Measurements from ENCODE around the gene NPAS3.

Gene NPAS3

DNA sequence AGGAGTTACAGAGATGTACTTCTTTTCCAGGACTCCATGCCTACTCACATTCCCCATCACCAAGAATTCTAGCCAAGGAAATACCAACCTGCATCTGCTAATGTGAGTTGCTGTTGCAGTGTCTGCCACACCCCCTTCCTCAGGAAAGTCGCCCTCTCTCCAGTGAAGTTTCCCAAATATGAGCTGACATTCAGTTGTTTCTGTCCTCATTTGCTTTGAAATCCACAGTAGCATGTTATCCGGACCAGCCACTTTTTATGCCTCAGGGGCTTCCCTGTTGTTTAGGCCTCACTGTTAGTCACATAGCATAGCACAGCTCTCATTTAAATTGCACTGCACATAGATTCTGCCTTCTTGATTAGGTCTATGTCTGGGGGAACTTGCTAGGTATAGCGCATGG lies 799.8 kb downstream of the NPAS3 start:
- TF ChIP-seq, protein P1, sequence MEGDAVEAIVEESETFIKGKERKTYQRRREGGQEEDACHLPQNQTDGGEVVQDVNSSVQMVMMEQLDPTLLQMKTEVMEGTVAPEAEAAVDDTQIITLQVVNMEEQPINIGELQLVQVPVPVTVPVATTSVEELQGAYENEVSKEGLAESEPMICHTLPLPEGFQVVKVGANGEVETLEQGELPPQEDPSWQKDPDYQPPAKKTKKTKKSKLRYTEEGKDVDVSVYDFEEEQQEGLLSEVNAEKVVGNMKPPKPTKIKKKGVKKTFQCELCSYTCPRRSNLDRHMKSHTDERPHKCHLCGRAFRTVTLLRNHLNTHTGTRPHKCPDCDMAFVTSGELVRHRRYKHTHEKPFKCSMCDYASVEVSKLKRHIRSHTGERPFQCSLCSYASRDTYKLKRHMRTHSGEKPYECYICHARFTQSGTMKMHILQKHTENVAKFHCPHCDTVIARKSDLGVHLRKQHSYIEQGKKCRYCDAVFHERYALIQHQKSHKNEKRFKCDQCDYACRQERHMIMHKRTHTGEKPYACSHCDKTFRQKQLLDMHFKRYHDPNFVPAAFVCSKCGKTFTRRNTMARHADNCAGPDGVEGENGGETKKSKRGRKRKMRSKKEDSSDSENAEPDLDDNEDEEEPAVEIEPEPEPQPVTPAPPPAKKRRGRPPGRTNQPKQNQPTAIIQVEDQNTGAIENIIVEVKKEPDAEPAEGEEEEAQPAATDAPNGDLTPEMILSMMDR (IDR thresholded peaks at IDR 0.05; ENCODE audit: borderline replicate concordance, insufficient read depth, low read depth, low read length): no peak

DNA sequence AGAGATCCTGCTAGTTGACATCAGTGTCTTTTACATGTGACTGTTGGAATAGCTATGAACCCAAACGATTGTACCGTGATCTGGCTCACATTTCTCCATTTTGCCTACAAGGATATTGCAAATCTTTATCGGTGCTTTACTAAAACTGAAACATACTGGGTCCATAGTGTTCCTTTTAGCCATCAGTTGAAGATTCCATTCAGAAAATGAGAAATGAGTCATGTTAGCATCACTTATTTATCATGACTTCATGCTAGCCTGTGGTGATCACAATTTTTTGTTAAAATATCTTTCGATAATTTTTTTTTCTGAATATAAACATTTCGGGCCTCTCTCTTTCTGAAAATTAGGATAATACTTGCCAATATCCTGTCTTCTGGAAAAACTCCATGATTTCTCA lies 801.9 kb downstream of the NPAS3 start:
- H3K4me3 ChIP-seq (ENCODE audit: low read depth, low read length): no peak overlapping the region
- TF ChIP-seq, protein P1 (IDR thresholded peaks at IDR 0.05; ENCODE audit: borderline replicate concordance, insufficient read depth, low read depth, low read length): no peak

More for the DNA sequence above, 799.8 kb downstream of the NPAS3 start:
- no peak overlapping the region for H3K4me3 ChIP-seq (ENCODE audit: low read depth, low read length)

DNA sequence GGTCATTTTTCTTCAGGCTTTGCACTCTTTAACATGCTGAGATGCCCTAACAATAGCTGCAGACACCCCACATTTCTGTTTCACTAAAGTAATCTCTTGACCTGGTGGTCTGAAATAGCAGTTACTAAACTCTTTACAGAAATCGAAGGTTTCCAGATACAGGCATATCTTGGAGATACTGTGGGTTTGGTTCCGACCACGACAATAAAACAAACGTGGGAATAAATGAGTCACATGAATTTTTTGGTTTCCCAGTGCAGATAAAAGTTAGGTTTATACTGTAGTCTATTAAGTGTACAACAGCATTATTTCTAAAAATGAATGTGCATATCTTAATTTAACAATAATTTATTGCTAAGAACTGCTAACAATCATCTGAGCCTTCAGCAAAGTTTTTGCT lies 803.5 kb downstream of the NPAS3 start:
- TF ChIP-seq, protein P1 (IDR thresholded peaks at IDR 0.05; ENCODE audit: borderline replicate concordance, insufficient read depth, low read depth, low read length): no peak
- no peak overlapping the region for H3K4me3 ChIP-seq (ENCODE audit: low read depth, low read length)

DNA sequence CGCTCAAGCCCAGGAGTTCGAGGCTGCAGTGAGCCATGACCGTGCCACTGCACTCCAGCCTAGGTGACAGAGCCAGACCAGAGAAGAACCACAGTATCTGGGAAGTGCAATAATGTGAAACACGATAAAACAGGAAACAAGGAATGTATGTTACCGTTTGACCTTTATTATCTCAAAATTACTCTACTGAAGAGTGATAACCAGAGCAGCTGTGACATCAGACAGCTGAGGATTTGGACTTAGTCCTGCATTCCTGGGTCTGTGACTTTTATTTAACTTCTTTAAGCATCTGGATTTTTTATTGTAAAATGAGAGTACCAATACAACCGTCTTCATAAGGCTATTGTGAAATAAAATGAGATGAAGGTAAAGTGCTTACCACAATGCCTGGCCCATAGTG lies 806.5 kb downstream of the NPAS3 start:
- TF ChIP-seq, protein P1 (IDR thresholded peaks at IDR 0.05; ENCODE audit: borderline replicate concordance, insufficient read depth, low read depth, low read length): no peak
- H3K4me3 ChIP-seq (ENCODE audit: low read depth, low read length): no peak overlapping the region

DNA sequence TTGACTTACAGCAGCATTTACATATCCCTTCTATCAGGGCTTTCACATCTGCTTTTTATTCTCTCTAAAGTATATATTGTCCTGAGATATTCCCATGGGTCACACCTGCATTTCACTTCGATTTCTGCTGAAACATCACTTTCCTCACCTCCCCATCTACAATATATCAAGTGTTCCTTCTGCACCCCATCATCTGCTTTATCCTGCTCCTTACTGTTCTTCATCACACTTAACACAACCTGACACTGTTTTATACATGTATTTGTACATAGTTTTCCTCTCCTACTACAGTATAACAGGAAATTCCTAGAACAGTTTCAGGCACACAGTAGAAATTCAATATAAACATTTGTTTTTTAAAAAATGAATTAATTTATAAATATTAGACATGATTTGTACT lies 809.1 kb downstream of the NPAS3 start:
- TF ChIP-seq, protein P1 (IDR thresholded peaks at IDR 0.05; ENCODE audit: borderline replicate concordance, insufficient read depth, low read depth, low read length): no peak

DNA sequence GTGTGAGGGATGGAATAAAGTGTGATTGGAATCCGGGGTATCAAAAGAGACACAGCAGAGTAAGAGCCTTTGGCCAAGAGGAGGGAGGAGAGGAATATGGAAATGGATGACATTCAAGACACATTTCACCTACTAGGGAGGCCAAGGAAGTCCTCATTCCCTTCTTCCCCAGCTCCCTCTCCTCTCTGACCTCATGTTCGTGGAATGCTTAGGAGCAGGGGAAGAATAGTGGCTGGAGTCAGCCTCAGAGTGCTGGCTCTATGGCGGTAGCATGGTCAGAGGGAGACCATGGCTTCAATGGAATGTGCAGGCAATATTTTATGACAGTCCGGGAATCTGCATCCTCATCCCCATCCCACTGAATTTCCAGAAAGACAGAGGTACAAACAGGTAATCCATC lies 815.6 kb downstream of the NPAS3 start:
- TF ChIP-seq, protein P1 (IDR thresholded peaks at IDR 0.05; ENCODE audit: borderline replicate concordance, insufficient read depth, low read depth, low read length): no peak
- H3K4me3 ChIP-seq (ENCODE audit: low read depth, low read length): no peak overlapping the region

More for the DNA sequence above, 809.1 kb downstream of the NPAS3 start:
- H3K4me3 ChIP-seq (ENCODE audit: low read depth, low read length): no peak overlapping the region

DNA sequence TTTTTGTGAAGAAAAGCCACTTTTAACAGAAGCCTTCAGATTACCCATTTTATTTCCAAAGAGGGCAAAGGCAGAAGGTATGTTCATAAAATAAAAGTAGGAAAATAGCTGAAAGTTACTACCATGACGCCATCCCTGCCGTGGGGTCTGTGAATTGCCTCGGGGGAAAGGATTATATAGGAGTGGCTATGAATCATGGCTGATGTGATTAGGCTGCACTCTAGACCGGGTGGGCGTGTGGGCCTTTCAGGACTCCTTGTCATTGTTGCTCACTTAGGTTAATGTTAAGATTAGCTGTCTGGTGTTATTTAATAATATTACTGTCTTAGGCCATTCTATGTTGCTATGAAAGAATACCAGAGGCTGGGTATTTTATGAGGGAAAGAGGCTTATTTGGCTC lies 816.7 kb downstream of the NPAS3 start:
- H3K4me3 ChIP-seq (ENCODE audit: low read depth, low read length): no peak overlapping the region

More for the DNA sequence above, 816.7 kb downstream of the NPAS3 start:
- TF ChIP-seq, protein P1 (IDR thresholded peaks at IDR 0.05; ENCODE audit: borderline replicate concordance, insufficient read depth, low read depth, low read length): no peak

Measured in GM12875 (cell line).